ENCODE results near the gene SPATC1L.

- no peak for TF ChIP-seq CTCF (IDR thresholded peaks at IDR 0.05 in 4 of 5, conservative IDR thresholded peaks at IDR 0.05 in 1 of 5)
- no peak for TF ChIP-seq POLR2A (IDR thresholded peaks at IDR 0.05)
Measured at GRCh38 chr21:46151261-46151988, 32.8 kb downstream of the SPATC1L start.

Measured in gastrocnemius medialis (tissue), 4 donors.